PC-3 (cell line): Measurements from ENCODE around the gene FBXO17. TPM values are rescaled to one million over a fixed set of nuclear protein-coding genes. Genes with fewer than 3 reads are reported as not detected.

Experiments
- ATAC-seq: fragments of 200-7000 bp; cut with Tn5 transposase; 2 replicates; pipeline ENCODE4 v1.9.1; 2020; ENCODE audit warnings: mild to moderate bottlenecking, moderate library complexity
- BruUV-seq: library from RNA; stranded (reverse); fragments of 400-500 nt; replicated peaks from 2 replicates; lab custom pipeline; 2021; lab: Mats Ljungman, UMichigan
- CTCF ChIA-PET: fragments of 300-600 bp; sonication (Branson Sonifier 250); formaldehyde crosslinking; loops from one replicate; lab custom pipeline; 2022; ENCODE audit warnings: antibody characterized with exemption; lab: Charles Lee
- POLR2A ChIA-PET: fragments of 300-600 bp; sonication (Branson Sonifier 250); formaldehyde crosslinking; loops from one replicate; lab custom pipeline; 2022; ENCODE audit warnings: antibody characterized with exemption; ENCODE audit not compliant: unreplicated experiment; lab: Charles Lee
- DNase-seq: peaks from one replicate; pipeline ENCODE4 v3.0.0-alpha.2; 2015
- H2AFZ ChIP-seq: fragments of 300-600 bp; sonication (generic); 2 replicates; pipeline ENCODE4 v1.6.0; 2016; ENCODE audit warnings: antibody characterized with exemption, low read length
- H3F3A ChIP-seq: fragments of 300-600 bp; sonication (generic); one replicate; pipeline ENCODE4 v1.6.0; 2017; ENCODE audit warnings: antibody characterized with exemption, low read length, control low read depth, mild to moderate bottlenecking; ENCODE audit not compliant: unreplicated experiment
- H3K27ac ChIP-seq: fragments of 300-600 bp; sonication (generic); 2 replicates; pipeline ENCODE4 v1.5.1; 2016; ENCODE audit warnings: mild to moderate bottlenecking, low read length
- H3K27me3 ChIP-seq: fragments of 300-600 bp; sonication (generic); 2 replicates; pipeline ENCODE4 v1.6.1; 2016; ENCODE audit warnings: low read length, mixed read lengths
- H3K36me3 ChIP-seq: fragments of 300-600 bp; sonication (generic); 2 replicates; pipeline ENCODE4 v1.6.1; 2016; ENCODE audit warnings: low read depth, mixed run types, low read length, mixed read lengths
- H3K4me1 ChIP-seq: fragments of 300-600 bp; sonication (generic); 2 replicates; pipeline ENCODE4 v1.5.1; 2016; ENCODE audit warnings: low read length; ENCODE audit not compliant: insufficient read depth
- H3K4me2 ChIP-seq: fragments of 300-600 bp; sonication (generic); 2 replicates; pipeline ENCODE4 v1.6.0; 2016; ENCODE audit warnings: low read length
- H3K4me3 ChIP-seq: fragments of 300-600 bp; sonication (generic); 2 replicates; pipeline ENCODE4 v1.5.1; 2016; ENCODE audit warnings: mild to moderate bottlenecking, low read length, mixed read lengths
- H3K79me2 ChIP-seq: fragments of 300-600 bp; sonication (generic); 2 replicates; pipeline ENCODE4 v1.6.1; 2017; ENCODE audit warnings: low read length, mixed read lengths
- H3K9ac ChIP-seq: fragments of 300-600 bp; sonication (generic); 2 replicates; pipeline ENCODE4 v1.6.0; 2016; ENCODE audit warnings: mild to moderate bottlenecking, low read length
- H3K9me2 ChIP-seq: fragments of 300-600 bp; sonication (generic); replicated peaks from 2 replicates; pipeline ENCODE4 v1.6.1; 2016; ENCODE audit warnings: mixed run types, low read length, mixed read lengths
- H3K9me3 ChIP-seq: fragments of 300-600 bp; sonication (generic); 2 replicates; pipeline ENCODE4 v1.6.1; 2016; ENCODE audit warnings: low read length, mixed read lengths
- H4K20me1 ChIP-seq: fragments of 300-600 bp; sonication (generic); 2 replicates; pipeline ENCODE4 v1.6.1; 2016; ENCODE audit warnings: low read length, mixed read lengths
- EZH2 ChIP-seq: fragments of 300-600 bp; sonication (generic); IDR thresholded peaks from one replicate; pipeline ENCODE4 v1.6.1; 2017; ENCODE audit warnings: antibody characterized with exemption, mild to moderate bottlenecking, low read length; ENCODE audit not compliant: unreplicated experiment
- EZH2phosphoT487 ChIP-seq: fragments of 300-600 bp; sonication (generic); IDR thresholded peaks from 2 replicates; pipeline ENCODE4 v1.6.1; 2018; ENCODE audit warnings: mild to moderate bottlenecking, antibody characterized with exemption, low read length, borderline replicate concordance
- intact Hi-C: fragments of 100-400 bp; cut with micrococcal nuclease; formaldehyde crosslinking; loops from 2 replicates; pipeline ENCODE4 v1.9.0; 2023
- total RNA-seq: library from RNA; depleted of rRNA; stranded (reverse); fragments of >200 nt; gene quantifications from 2 replicates; pipeline ENCODE4 v1.2.3, GENCODE V29; 2014
- TF ChIP-seq, protein P1 (sequence below): fragments of 300-600 bp; sonication (generic); conservative IDR thresholded peaks from 2 replicates; pipeline ENCODE4 v1.5.1; 2017; ENCODE audit warnings: antibody characterized with exemption, low read depth, mild to moderate bottlenecking, low read length

FBXO17 gene
- total RNA-seq, 1 experiment from 2014 or later, result not detected

- no peak overlapping the region for H3K27ac ChIP-seq
- H3K4me1 ChIP-seq, result no peaks in the 10 kb centered on the region
- H3K27me3 ChIP-seq, result no peaks in the 10 kb centered on the region
- H3K9me2 ChIP-seq, result no peaks in the 10 kb centered on the region
- no peak for ATAC-seq
- ChIA-PET CTCF (no interaction called here), POLR2A (no interaction called here)
- H3K9ac ChIP-seq, result no peak overlapping the region
- H3K4me2 ChIP-seq, result no peak overlapping the region
- intact Hi-C loops, result no loop called here
- TF ChIP-seq EZH2 (no peak), EZH2phosphoT487 (no peak)
- TF ChIP-seq, protein P1, sequence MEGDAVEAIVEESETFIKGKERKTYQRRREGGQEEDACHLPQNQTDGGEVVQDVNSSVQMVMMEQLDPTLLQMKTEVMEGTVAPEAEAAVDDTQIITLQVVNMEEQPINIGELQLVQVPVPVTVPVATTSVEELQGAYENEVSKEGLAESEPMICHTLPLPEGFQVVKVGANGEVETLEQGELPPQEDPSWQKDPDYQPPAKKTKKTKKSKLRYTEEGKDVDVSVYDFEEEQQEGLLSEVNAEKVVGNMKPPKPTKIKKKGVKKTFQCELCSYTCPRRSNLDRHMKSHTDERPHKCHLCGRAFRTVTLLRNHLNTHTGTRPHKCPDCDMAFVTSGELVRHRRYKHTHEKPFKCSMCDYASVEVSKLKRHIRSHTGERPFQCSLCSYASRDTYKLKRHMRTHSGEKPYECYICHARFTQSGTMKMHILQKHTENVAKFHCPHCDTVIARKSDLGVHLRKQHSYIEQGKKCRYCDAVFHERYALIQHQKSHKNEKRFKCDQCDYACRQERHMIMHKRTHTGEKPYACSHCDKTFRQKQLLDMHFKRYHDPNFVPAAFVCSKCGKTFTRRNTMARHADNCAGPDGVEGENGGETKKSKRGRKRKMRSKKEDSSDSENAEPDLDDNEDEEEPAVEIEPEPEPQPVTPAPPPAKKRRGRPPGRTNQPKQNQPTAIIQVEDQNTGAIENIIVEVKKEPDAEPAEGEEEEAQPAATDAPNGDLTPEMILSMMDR, result no peak
- no peaks in the 10 kb centered on the region for H3K9me3 ChIP-seq
- no peak overlapping the region for H2AFZ ChIP-seq
- H3K4me3 ChIP-seq, result no peak overlapping the region
- BruUV-seq, result no TSS peak
- H3K79me2 ChIP-seq, result no peaks in the 10 kb centered on the region
- H3F3A ChIP-seq, result no peaks in the 10 kb centered on the region
- no peak for DNase-seq
- H4K20me1 ChIP-seq, result no peaks in the 10 kb centered on the region
- no peaks in the 10 kb centered on the region for H3K36me3 ChIP-seq
Observed at GRCh38 chr19:39014037-39014436, 38.5 kb upstream of the FBXO17 start.

- POLR2A ChIA-PET, result no interaction called here
- BruUV-seq, result no TSS peak
- TF ChIP-seq EZH2phosphoT487, result no peak
- TF ChIP-seq EZH2, result no peak
- TF ChIP-seq, protein P1, result no peak
- H4K20me1 ChIP-seq, result no peaks in the 10 kb centered on the region
- DNase-seq, result no peak
- H3K4me3 ChIP-seq, result no peak overlapping the region
- H3K4me1 ChIP-seq, result no peaks in the 10 kb centered on the region
- no peaks in the 10 kb centered on the region for H3K79me2 ChIP-seq
- intact Hi-C loops, result no loop called here
- CTCF ChIA-PET, result no interaction called here
- H3K27me3 ChIP-seq, result no peaks in the 10 kb centered on the region
- H3K27ac ChIP-seq, result no peak overlapping the region
- H2AFZ ChIP-seq, result no peak overlapping the region
- ATAC-seq, result no peak
- H3K9ac ChIP-seq, result no peak overlapping the region
- H3K4me2 ChIP-seq, result no peak overlapping the region
- no peaks in the 10 kb centered on the region for H3K9me2 ChIP-seq
- H3F3A ChIP-seq, result no peaks in the 10 kb centered on the region
- no peaks in the 10 kb centered on the region for H3K36me3 ChIP-seq
- no peaks in the 10 kb centered on the region for H3K9me3 ChIP-seq
Observed at GRCh38 chr19:39009001-39009400, 33.5 kb upstream of the FBXO17 start.

GRCh38 chr19:39008137-39008536 is 32.6 kb upstream of the FBXO17 start:
- Histone ChIP-seq H3F3A (no peaks in the 10 kb centered on the region), H3K4me2 (no peak overlapping the region), H3K4me3 (no peak overlapping the region), H3K36me3 (no peaks in the 10 kb centered on the region), H4K20me1 (no peaks in the 10 kb centered on the region), H3K9me3 (no peaks in the 10 kb centered on the region), H2AFZ (no peak overlapping the region), H3K9me2 (no peaks in the 10 kb centered on the region), H3K79me2 (no peaks in the 10 kb centered on the region), H3K27ac (no peak overlapping the region), H3K4me1 (no peaks in the 10 kb centered on the region), H3K9ac (no peak overlapping the region), H3K27me3 (no peaks in the 10 kb centered on the region)
- ChIA-PET CTCF (no interaction called here), POLR2A (no interaction called here)
- no peak for DNase-seq
- no peak for ATAC-seq
- BruUV-seq, result no TSS peak
- TF ChIP-seq, protein P1, result no peak
- TF ChIP-seq EZH2phosphoT487 (no peak), EZH2 (no peak)
- intact Hi-C loops, result no loop called here
